ENCODE measurements around the gene TIGAR. TPM values are rescaled to one million over a fixed set of nuclear protein-coding genes. Genes with fewer than 3 reads are reported as not detected.

TIGAR gene
- total RNA-seq, 4 donors from 2014 or later, result 2.3 to 5.1 (median 4.7) TPM

GRCh38 chr12:4388032-4388431, 67.0 kb downstream of the TIGAR start:
- WGBS, 2 donors, result 74 to 75% methylated on average over 1 of the region's 1 CpG
- intact Hi-C loops (cut with DNase I; ENCODE audit: low total_unique reads), result no loop called here
- no peak overlapping the region for H3K4me3 ChIP-seq (ENCODE audit: low read depth, poor library complexity, severe bottlenecking)
- no peak for DNase-seq (ENCODE audit: low spot score in 2 of 2)
- TF ChIP-seq, protein P1, sequence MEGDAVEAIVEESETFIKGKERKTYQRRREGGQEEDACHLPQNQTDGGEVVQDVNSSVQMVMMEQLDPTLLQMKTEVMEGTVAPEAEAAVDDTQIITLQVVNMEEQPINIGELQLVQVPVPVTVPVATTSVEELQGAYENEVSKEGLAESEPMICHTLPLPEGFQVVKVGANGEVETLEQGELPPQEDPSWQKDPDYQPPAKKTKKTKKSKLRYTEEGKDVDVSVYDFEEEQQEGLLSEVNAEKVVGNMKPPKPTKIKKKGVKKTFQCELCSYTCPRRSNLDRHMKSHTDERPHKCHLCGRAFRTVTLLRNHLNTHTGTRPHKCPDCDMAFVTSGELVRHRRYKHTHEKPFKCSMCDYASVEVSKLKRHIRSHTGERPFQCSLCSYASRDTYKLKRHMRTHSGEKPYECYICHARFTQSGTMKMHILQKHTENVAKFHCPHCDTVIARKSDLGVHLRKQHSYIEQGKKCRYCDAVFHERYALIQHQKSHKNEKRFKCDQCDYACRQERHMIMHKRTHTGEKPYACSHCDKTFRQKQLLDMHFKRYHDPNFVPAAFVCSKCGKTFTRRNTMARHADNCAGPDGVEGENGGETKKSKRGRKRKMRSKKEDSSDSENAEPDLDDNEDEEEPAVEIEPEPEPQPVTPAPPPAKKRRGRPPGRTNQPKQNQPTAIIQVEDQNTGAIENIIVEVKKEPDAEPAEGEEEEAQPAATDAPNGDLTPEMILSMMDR (IDR thresholded peaks at IDR 0.05), result no peak
- TF ChIP-seq POLR2A (IDR thresholded peaks at IDR 0.05), result no peak

DNA sequence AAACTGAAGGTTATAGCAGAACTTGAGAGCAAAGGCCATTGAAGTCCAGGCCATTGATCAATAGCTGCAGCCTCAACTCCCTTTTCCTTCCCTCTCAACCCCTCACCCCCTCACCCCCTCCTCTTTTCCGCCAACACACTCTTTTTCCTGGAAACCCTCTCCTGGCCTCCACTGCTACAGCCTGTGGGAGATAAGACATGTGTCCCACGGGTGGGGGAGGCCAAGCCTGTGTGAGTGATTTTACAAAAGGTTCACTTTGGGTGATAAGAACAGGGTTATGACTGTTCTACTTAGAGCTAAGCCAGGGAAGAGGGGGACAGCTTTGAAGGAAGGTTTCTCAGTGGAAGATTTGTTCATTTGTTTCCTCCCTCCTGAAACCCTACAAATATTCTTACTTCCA, 67.6 kb downstream of the TIGAR start:
- H3K4me3 ChIP-seq (ENCODE audit: low read depth, poor library complexity, severe bottlenecking), result no peak overlapping the region
- WGBS, 2 donors, result 55 to 63% methylated on average over 2 of the region's 2 CpGs
- no peak for TF ChIP-seq POLR2A (IDR thresholded peaks at IDR 0.05)
- TF ChIP-seq, protein P1 (IDR thresholded peaks at IDR 0.05), result no peak
- intact Hi-C loops (cut with DNase I; ENCODE audit: low total_unique reads), result no loop called here
- DNase-seq (ENCODE audit: low spot score in 2 of 2), result no peak

DNA sequence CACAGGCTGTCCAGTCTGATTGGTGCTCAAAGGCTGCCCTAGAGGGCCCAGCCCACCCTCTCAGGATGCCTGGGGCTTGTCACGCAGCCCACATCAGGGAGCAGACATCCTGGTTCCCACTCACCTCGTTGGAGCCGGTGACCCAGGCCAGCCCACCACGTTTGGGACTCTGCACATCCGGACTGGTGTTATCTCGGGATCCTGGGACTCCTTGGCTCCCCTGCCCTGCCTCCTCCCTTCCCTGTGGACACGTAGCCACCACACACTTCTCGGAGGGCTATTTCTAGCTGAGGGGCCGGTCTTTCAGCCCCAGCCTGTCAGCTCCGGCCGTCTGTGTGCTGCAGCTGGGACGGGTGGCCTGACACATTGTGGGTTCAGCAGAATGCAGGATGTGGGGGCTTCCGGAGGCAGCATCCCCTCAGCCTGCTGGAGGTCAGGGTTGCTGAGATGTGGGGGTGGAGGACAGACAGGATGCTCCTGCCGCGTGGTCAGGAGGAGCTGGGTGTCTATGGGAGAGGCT, 71.3 kb downstream of the TIGAR start:
- WGBS, 2 donors, result 53 to 62% methylated on average over 15 of the region's 15 CpGs
- no peak overlapping the region for H3K4me3 ChIP-seq (ENCODE audit: low read depth, poor library complexity, severe bottlenecking)
- no peak for DNase-seq (ENCODE audit: low spot score in 2 of 2)
- intact Hi-C loops (cut with DNase I; ENCODE audit: low total_unique reads), result no loop called here
- no peak for TF ChIP-seq POLR2A (IDR thresholded peaks at IDR 0.05)
- TF ChIP-seq, protein P1 (IDR thresholded peaks at IDR 0.05), result no peak

DNA sequence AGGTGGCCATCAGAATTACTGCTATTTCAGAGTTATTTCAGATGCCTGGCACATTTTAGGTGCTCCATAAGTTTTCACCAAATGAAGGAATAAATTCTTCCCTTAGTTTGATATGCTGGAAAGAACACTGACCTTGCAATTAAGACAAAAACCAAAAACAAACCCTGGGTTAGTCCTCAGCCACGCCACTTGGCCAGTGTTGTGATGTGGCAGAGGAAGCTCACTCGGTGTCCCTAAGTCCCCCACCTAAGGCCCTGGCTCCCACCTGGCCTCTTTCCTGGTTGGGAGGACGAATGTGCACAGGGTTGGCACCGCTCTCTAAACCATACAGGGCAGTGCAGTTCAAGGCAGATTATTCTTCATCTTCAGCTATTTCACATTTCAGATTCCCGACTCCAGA, 72.2 kb downstream of the TIGAR start:
- intact Hi-C loops (cut with DNase I; ENCODE audit: low total_unique reads), result no loop called here
- no peak for DNase-seq (ENCODE audit: low spot score in 2 of 2)
- WGBS, 2 donors, result 77 to 85% methylated on average over 5 of the region's 5 CpGs
- TF ChIP-seq POLR2A (IDR thresholded peaks at IDR 0.05), result no peak
- TF ChIP-seq, protein P1 (IDR thresholded peaks at IDR 0.05), result no peak
- H3K4me3 ChIP-seq (ENCODE audit: low read depth, poor library complexity, severe bottlenecking), result no peak overlapping the region

DNA sequence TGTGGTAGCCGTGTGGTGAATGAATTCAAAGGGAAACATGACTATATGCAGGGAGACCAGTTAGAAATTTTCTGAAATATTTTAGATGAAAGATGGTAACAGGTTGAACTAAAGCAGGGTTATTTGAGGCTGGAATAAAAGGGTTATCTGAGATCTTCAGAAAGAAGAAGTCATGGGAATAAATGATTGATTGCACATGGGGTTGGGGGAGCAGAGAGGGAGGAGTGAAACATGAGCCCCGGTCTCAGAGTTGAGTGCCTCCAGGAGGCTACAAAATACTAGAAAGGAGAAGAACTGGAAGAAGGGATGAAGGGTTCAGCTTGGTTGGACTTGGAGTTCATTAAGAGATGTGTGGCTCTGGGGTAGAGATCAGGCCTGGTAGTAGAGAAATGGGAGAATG, 74.8 kb downstream of the TIGAR start:
- TF ChIP-seq, protein P1 (IDR thresholded peaks at IDR 0.05), result no peak
- no peak for TF ChIP-seq POLR2A (IDR thresholded peaks at IDR 0.05)
- DNase-seq (ENCODE audit: low spot score in 2 of 2), result no peak
- 60 to 74% methylated on average over 2 of the region's 2 CpGs for WGBS, 2 donors
- no peak overlapping the region for H3K4me3 ChIP-seq (ENCODE audit: low read depth, poor library complexity, severe bottlenecking)
- intact Hi-C loops (cut with DNase I; ENCODE audit: low total_unique reads), result no loop called here

- WGBS, 2 donors, result 76 to 87% methylated on average over 3 of the region's 3 CpGs
- no peak for DNase-seq (ENCODE audit: low spot score in 2 of 2)
- TF ChIP-seq, protein P1 (IDR thresholded peaks at IDR 0.05), result no peak
- intact Hi-C loops (cut with DNase I; ENCODE audit: low total_unique reads), result no loop called here
- no peak overlapping the region for H3K4me3 ChIP-seq (ENCODE audit: low read depth, poor library complexity, severe bottlenecking)
Observed at GRCh38 chr12:4401117-4401516, 80.1 kb downstream of the TIGAR start.

All from lower leg skin (tissue), 4 donors.